Mesenchymal stem cell (in vitro differentiated cells and primary cell): ENCODE results near the gene KLRG1.

Experiments
- DNase-seq: peaks from one replicate; pipeline ENCODE4 v3.0.0-alpha.2; 2013
- H2AFZ ChIP-seq: one replicate; pipeline ENCODE4 v1.6.1; 2013; ENCODE audit warnings: low read depth, mild to moderate bottlenecking, control low read depth, inconsistent platforms, low read length, moderate library complexity
- H2AK5ac ChIP-seq: 2 replicates; pipeline ENCODE4 v1.6.1; 2013; ENCODE audit warnings: low read length, moderate library complexity, mild to moderate bottlenecking, inconsistent platforms; ENCODE audit not compliant: severe bottlenecking
- H2BK120ac ChIP-seq: one replicate; pipeline ENCODE4 v1.6.1; 2013; ENCODE audit warnings: low read depth, mild to moderate bottlenecking, inconsistent platforms, low read length, moderate library complexity
- H2BK12ac ChIP-seq, 2 experiments: one replicate each; pipeline ENCODE4 v1.6.1; 2013; ENCODE audit warnings: inconsistent platforms in 2 of 2, low read length in 2 of 2, mild to moderate bottlenecking in 2 of 2, moderate library complexity in 2 of 2, control low read depth in 1 of 2
- H2BK15ac ChIP-seq: one replicate; pipeline ENCODE4 v1.6.1; 2013; ENCODE audit warnings: mild to moderate bottlenecking, low read depth, inconsistent platforms; ENCODE audit not compliant: poor library complexity, severe bottlenecking
- H2BK5ac ChIP-seq: 2 replicates; pipeline ENCODE4 v1.6.1; 2013; ENCODE audit warnings: low read depth, mild to moderate bottlenecking, low read length, control low read depth, inconsistent platforms; ENCODE audit not compliant: poor library complexity, severe bottlenecking
- H3K14ac ChIP-seq, 2 experiments: one replicate each; pipeline ENCODE4 v1.6.1; 2013; ENCODE audit warnings: inconsistent platforms in 2 of 2, low read length in 2 of 2, control low read depth in 1 of 2, mild to moderate bottlenecking in 1 of 2, moderate library complexity in 1 of 2
- H3K18ac ChIP-seq, 2 experiments: one replicate each; pipeline ENCODE4 v1.6.1; 2013; ENCODE audit warnings: inconsistent platforms in 2 of 2, low read length in 2 of 2, control low read depth in 1 of 2, low read depth in 1 of 2, mild to moderate bottlenecking in 1 of 2
- H3K23ac ChIP-seq, 2 experiments: one replicate each; pipeline ENCODE4 v1.6.1; 2013; ENCODE audit warnings: inconsistent platforms in 2 of 2, low read length in 2 of 2, mild to moderate bottlenecking in 2 of 2, moderate library complexity in 2 of 2, control low read depth in 1 of 2
- H3K27ac ChIP-seq: 2 replicates; pipeline ENCODE4 v1.5.1; 2013; ENCODE audit warnings: mild to moderate bottlenecking, moderate library complexity, low read length, control low read depth, inconsistent platforms; ENCODE audit not compliant: poor library complexity, severe bottlenecking
- H3K27me3 ChIP-seq, 2 experiments: 2 replicates each; pipeline versions ENCODE4 v1.6.1 to v1.7.0; 2013; ENCODE audit warnings: low read length in 2 of 2, mild to moderate bottlenecking in 2 of 2, moderate library complexity in 2 of 2, control low read depth in 1 of 2, inconsistent platforms in 1 of 2; ENCODE audit not compliant: control insufficient read depth in 1 of 2, insufficient read depth in 1 of 2
- H3K36me3 ChIP-seq, 2 experiments: 2 replicates each; pipeline versions ENCODE4 v1.6.1 to v1.7.0; 2013; ENCODE audit warnings: low read length in 2 of 2, control low read depth in 1 of 2, inconsistent platforms in 1 of 2, low read depth in 1 of 2, mild to moderate bottlenecking in 1 of 2; ENCODE audit not compliant: insufficient read depth in 2 of 2, control insufficient read depth in 1 of 2
- H3K4ac ChIP-seq, 2 experiments: one replicate each; pipeline ENCODE4 v1.6.1; 2013; ENCODE audit warnings: inconsistent platforms in 2 of 2, low read length in 2 of 2, mild to moderate bottlenecking in 2 of 2, moderate library complexity in 2 of 2, control low read depth in 1 of 2, low read depth in 1 of 2
- H3K4me1 ChIP-seq: 2 replicates; pipeline ENCODE4 v1.6.1; 2013; ENCODE audit warnings: low read depth, low read length, control low read depth; ENCODE audit not compliant: control insufficient read depth, insufficient read depth
- H3K4me2 ChIP-seq: 2 replicates; pipeline ENCODE4 v1.6.1; 2013; ENCODE audit warnings: low read length, mild to moderate bottlenecking, inconsistent platforms; ENCODE audit not compliant: poor library complexity, severe bottlenecking
- H3K4me3 ChIP-seq, 2 experiments: 2 replicates each; pipeline versions ENCODE4 v1.5.1 to v1.7.0; 2013; ENCODE audit warnings: low read length in 2 of 2, mild to moderate bottlenecking in 2 of 2, control low read depth in 1 of 2, low read depth in 1 of 2; ENCODE audit not compliant: insufficient read depth in 1 of 2
- H3K79me1 ChIP-seq: replicated peaks from 2 replicates; pipeline ENCODE4 v1.6.1; 2013; ENCODE audit warnings: mild to moderate bottlenecking, control low read depth, low read length, inconsistent platforms; ENCODE audit not compliant: poor library complexity, severe bottlenecking
- H3K9ac ChIP-seq: 2 replicates; pipeline ENCODE4 v1.7.0; 2013; ENCODE audit warnings: mild to moderate bottlenecking, low read length, moderate library complexity
- H3K9me3 ChIP-seq: 2 replicates; pipeline ENCODE4 v1.7.0; 2013; ENCODE audit warnings: mild to moderate bottlenecking, low read length; ENCODE audit not compliant: control insufficient read depth
- H4K8ac ChIP-seq: one replicate; pipeline ENCODE4 v1.6.1; 2013; ENCODE audit warnings: inconsistent platforms, mild to moderate bottlenecking, low read length, moderate library complexity
- H4K91ac ChIP-seq: one replicate; pipeline ENCODE4 v1.6.1; 2013; ENCODE audit warnings: mild to moderate bottlenecking, low read length, inconsistent platforms
- WGBS: methylation state at CpG from one replicate; pipeline ENCODE4 v1.1.7; 2013; ENCODE audit warnings: mixed read lengths; 5-methylcytosine and 5-hydroxymethylcytosine counted together

Gene KLRG1

GRCh38 chr12:8968761-8969160 lies 20.6 kb upstream of the KLRG1 start:
- DNase-seq, result no peak
- Histone ChIP-seq H4K8ac (no peak overlapping the region), H2AK5ac (no peak overlapping the region), H3K4ac (no peak overlapping the region), H3K27me3 (no peaks in the 10 kb centered on the region), H2BK12ac (no peak overlapping the region), H2BK15ac (no peak overlapping the region), H3K9me3 (peaks cover 26% of the 10 kb centered on the region), H3K4me1 (no peaks in the 10 kb centered on the region), H3K14ac (no peak overlapping the region), H4K91ac (no peak overlapping the region), H3K4me2 (no peak overlapping the region), H3K36me3 (no peaks in the 10 kb centered on the region), H3K23ac (no peak overlapping the region), H2BK5ac (no peak overlapping the region), H3K9ac (no peak overlapping the region), H3K4me3 (no peak overlapping the region), H2AFZ (no peak overlapping the region), H3K18ac (no peak overlapping the region), H3K27ac (no peak overlapping the region), H2BK120ac (no peak overlapping the region), H3K79me1 (no peaks in the 10 kb centered on the region)

DNA sequence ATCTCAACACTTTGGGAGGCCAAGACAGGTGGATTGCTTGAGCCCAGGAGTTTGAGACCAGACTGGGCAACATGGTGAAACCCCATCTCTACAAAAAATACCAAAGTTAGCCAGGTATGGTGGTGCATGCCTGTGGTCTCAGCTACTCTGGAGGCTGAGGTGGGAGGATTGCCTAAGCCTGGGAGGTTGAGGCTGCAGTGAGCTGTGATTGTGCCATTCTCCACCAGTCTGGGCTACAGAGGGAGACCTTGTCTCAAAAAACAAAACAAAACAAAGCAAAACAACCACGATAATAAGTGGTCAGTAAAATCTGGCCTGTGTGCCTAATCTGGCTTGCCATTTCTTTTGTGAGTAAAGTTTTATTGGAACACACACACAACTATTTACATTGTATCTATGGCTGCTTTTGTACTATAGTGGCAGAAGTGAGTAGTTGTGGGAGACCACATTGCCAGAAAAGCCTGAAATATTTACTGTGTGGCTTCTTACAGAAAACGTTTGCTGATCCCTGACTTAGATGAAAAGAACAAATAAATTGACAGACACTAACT lies 19.4 kb upstream of the KLRG1 start:
- no peak overlapping the region for H4K8ac ChIP-seq
- H2AFZ ChIP-seq, result no peak overlapping the region
- H3K9ac ChIP-seq, result no peak overlapping the region
- H2BK12ac ChIP-seq, result no peak overlapping the region
- H3K23ac ChIP-seq, result no peak overlapping the region
- H2BK5ac ChIP-seq, result no peak overlapping the region
- 89% methylated on average over 1 of the region's 2 CpGs for WGBS
- no peak overlapping the region for H3K4me3 ChIP-seq
- no peak overlapping the region for H4K91ac ChIP-seq
- H3K18ac ChIP-seq, result no peak overlapping the region
- H3K4me1 ChIP-seq, result no peaks in the 10 kb centered on the region
- H2AK5ac ChIP-seq, result no peak overlapping the region
- H2BK120ac ChIP-seq, result no peak overlapping the region
- H2BK15ac ChIP-seq, result no peak overlapping the region
- H3K27me3 ChIP-seq, result no peaks in the 10 kb centered on the region
- H3K79me1 ChIP-seq, result no peaks in the 10 kb centered on the region
- H3K9me3 ChIP-seq, result peaks cover 26% of the 10 kb centered on the region
- H3K4ac ChIP-seq, result no peak overlapping the region
- H3K4me2 ChIP-seq, result no peak overlapping the region
- H3K36me3 ChIP-seq, result no peaks in the 10 kb centered on the region
- no peak overlapping the region for H3K14ac ChIP-seq
- DNase-seq, result no peak
- H3K27ac ChIP-seq, result no peak overlapping the region

GRCh38 chr12:8970432-8970831 lies 18.9 kb upstream of the KLRG1 start:
- no peak overlapping the region for H2AK5ac ChIP-seq

DNA sequence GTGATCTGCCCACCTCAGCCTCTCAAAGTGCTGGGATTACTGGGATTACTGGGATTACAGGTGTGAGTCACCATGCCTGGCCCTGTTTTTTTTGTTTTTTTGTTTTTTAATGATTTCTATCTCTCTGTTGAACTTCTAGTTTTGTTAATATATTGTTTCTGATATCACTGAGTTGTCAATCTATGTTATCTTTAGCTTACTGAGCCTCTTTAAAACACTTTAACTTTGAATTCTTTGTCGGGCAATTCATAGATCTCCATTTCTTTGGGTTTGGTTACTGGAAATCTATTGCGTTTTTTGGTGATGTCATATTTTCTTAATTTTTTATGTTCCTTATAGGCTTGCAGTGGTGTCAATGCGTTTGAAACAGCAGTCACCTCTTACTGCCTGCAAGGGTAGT lies 9.2 kb upstream of the KLRG1 start:
- H3K23ac ChIP-seq, result no peak overlapping the region
- no peaks in the 10 kb centered on the region for H3K79me1 ChIP-seq
- H3K4ac ChIP-seq, result no peak overlapping the region
- H4K8ac ChIP-seq, result no peak overlapping the region
- no peak overlapping the region for H2BK120ac ChIP-seq
- H2BK15ac ChIP-seq, result no peak overlapping the region
- no peak overlapping the region for H3K18ac ChIP-seq
- no peak overlapping the region for H3K4me2 ChIP-seq
- no peak overlapping the region for H4K91ac ChIP-seq
- WGBS, result 89% methylated on average over 3 of the region's 3 CpGs
- H2AFZ ChIP-seq, result no peak overlapping the region
- H3K14ac ChIP-seq, result no peak overlapping the region
- H3K27ac ChIP-seq, result no peak overlapping the region
- H2AK5ac ChIP-seq, result no peak overlapping the region
- H3K4me1 ChIP-seq, result no peaks in the 10 kb centered on the region
- DNase-seq, result no peak
- no peak overlapping the region for H3K4me3 ChIP-seq
- peaks cover 15% of the 10 kb centered on the region for H3K9me3 ChIP-seq
- H3K36me3 ChIP-seq, result no peaks in the 10 kb centered on the region
- H3K27me3 ChIP-seq, result no peaks in the 10 kb centered on the region
- H2BK12ac ChIP-seq, result no peak overlapping the region
- no peak overlapping the region for H3K9ac ChIP-seq
- H2BK5ac ChIP-seq, result no peak overlapping the region

More at GRCh38 chr12:8970432-8970831, 18.9 kb upstream of the KLRG1 start:
- Histone ChIP-seq H3K79me1 (no peaks in the 10 kb centered on the region), H3K23ac (no peak overlapping the region), H4K8ac (no peak overlapping the region), H3K4me2 (no peak overlapping the region), H3K9me3 (peaks cover 26% of the 10 kb centered on the region), H3K9ac (no peak overlapping the region), H4K91ac (no peak overlapping the region), H3K4me3 (no peak overlapping the region), H3K18ac (no peak overlapping the region), H3K4me1 (no peaks in the 10 kb centered on the region), H3K27me3 (no peaks in the 10 kb centered on the region), H2AFZ (no peak overlapping the region), H3K4ac (no peak overlapping the region), H2BK120ac (no peak overlapping the region), H3K36me3 (no peaks in the 10 kb centered on the region), H2BK12ac (no peak overlapping the region), H3K14ac (no peak overlapping the region), H2BK5ac (no peak overlapping the region), H2BK15ac (no peak overlapping the region), H3K27ac (no peak overlapping the region)
- WGBS, result no CpG with 5 or more reads among the region's 1 CpG
- no peak for DNase-seq
